T-helper 17 cell (primary cell): ENCODE measurements around the gene MTIF2. TPM values are rescaled to one million over a fixed set of nuclear protein-coding genes. Genes with fewer than 3 reads are reported as not detected.
"Not testable (repeated sequence)": the region's sequence is repeated elsewhere in the genome, so short reads cannot be mapped to it uniquely, and the experiment has no call there.

Experiments
- ATAC-seq: fragments of 150-1000 bp; cut with Tn5 transposase; 2 replicates; pipeline ENCODE4 v1.10.0; 2021; ENCODE audit warnings: mild to moderate bottlenecking, moderate library complexity
- DNase-seq, 3 donors: peaks; one replicate each; pipeline versions ENCODE4 v3.0.0 to v3.0.0-alpha.2; 2020 to 2021
- H3K9me3 ChIP-seq: one replicate; pipeline ENCODE4 v1.7.0; 2013; ENCODE audit warnings: low read length, mild to moderate bottlenecking; ENCODE audit not compliant: control insufficient read depth, poor library complexity, severe bottlenecking
- H3K27ac Mint-ChIP-seq: one replicate; pipeline ENCODE4 v1.8.0; 2022; ENCODE audit warnings: mild to moderate bottlenecking, moderate library complexity, mixed read lengths
- H3K27me3 Mint-ChIP-seq: one replicate; pipeline ENCODE4 v1.8.0; 2022; ENCODE audit warnings: mixed read lengths
- H3K36me3 Mint-ChIP-seq: one replicate; pipeline ENCODE4 v1.8.0; 2022; ENCODE audit warnings: low read depth, mixed read lengths
- H3K4me1 Mint-ChIP-seq: one replicate; pipeline ENCODE4 v1.8.0; 2022; ENCODE audit warnings: mild to moderate bottlenecking, mixed read lengths
- H3K4me3 Mint-ChIP-seq: one replicate; pipeline ENCODE4 v1.8.0; 2022; ENCODE audit warnings: mild to moderate bottlenecking, moderate library complexity, mixed read lengths
- total RNA-seq, 4 donors: library from RNA in 2 of 4; stranded (reverse) in 2 of 4; gene quantifications; one replicate each; pipeline ENCODE4 v1.2.3 and lab custom pipeline; 2022 to 2026

The MTIF2 gene
- total RNA-seq (10 to 100 TPM; 16.8 to 18.7 TPM), total RNA-seq (lab: John Stamatoyannopoulos, UW) (34.7 to 64.5 reads per million in 2 donors)

GRCh38 chr2:55268907-55269644 is at the start of gene MTIF2:
MTIF2 (minus strand) TSS chr2:55269231; CDS start chr2:55263858, 5,373 bp downstream.
- peak; percentile 90 for ATAC-seq
- H3K4me3 Mint-ChIP-seq, result peak within 1 kb of the TSS; percentile 95

GRCh38 chr2:55314985-55315384 is 46.0 kb upstream of the MTIF2 start:
- ATAC-seq (no peak), DNase-seq (no peak)
- H3K4me1 Mint-ChIP-seq, result no peaks in the 10 kb centered on the region
- H3K27me3 Mint-ChIP-seq, result no peaks in the 10 kb centered on the region
- peaks cover 3% of the 10 kb centered on the region for H3K36me3 Mint-ChIP-seq
- no peaks in the 10 kb centered on the region for H3K9me3 ChIP-seq
- H3K27ac Mint-ChIP-seq, result no peak overlapping the region
- no peak overlapping the region for H3K4me3 Mint-ChIP-seq

More at GRCh38 chr2:55268907-55269644, at the start of gene MTIF2:
- Mint-ChIP-seq H3K27ac (peak within 1 kb of the TSS; percentile 99), H3K36me3 (peaks cover 2% of the 10 kb centered on the region), H3K27me3 (no peaks in the 10 kb centered on the region), H3K4me1 (peaks cover 20% of the 10 kb centered on the region)
- H3K9me3 ChIP-seq, result no peaks in the 10 kb centered on the region
- DNase-seq, result peak; percentile 74 to 79 (median 74)

GRCh38 chr2:55311444-55311870 is 42.4 kb upstream of the MTIF2 start:
- no peaks in the 10 kb centered on the region for H3K27me3 Mint-ChIP-seq
- no peaks in the 10 kb centered on the region for H3K4me1 Mint-ChIP-seq
- H3K36me3 Mint-ChIP-seq, result peaks cover 6% of the 10 kb centered on the region
- H3K4me3 Mint-ChIP-seq, result no peak overlapping the region
- H3K27ac Mint-ChIP-seq, result no peak overlapping the region
- ATAC-seq (peak; percentile 63), DNase-seq (no peak)
- H3K9me3 ChIP-seq, result no peaks in the 10 kb centered on the region

- no peak for DNase-seq
- H3K27me3 Mint-ChIP-seq, result no peaks in the 10 kb centered on the region
- H3K36me3 Mint-ChIP-seq, result peaks cover 6% of the 10 kb centered on the region
- no peak overlapping the region for H3K4me3 Mint-ChIP-seq
- no peak for ATAC-seq
- no peaks in the 10 kb centered on the region for H3K4me1 Mint-ChIP-seq
- no peaks in the 10 kb centered on the region for H3K9me3 ChIP-seq
- H3K27ac Mint-ChIP-seq, result no peak overlapping the region
These were observed 40.4 kb upstream of the MTIF2 start for GRCh38 chr2:55309446-55309845.

- peak overlapping the region; percentile 45 for H3K4me3 Mint-ChIP-seq
- no peak overlapping the region for H3K27ac Mint-ChIP-seq
- no peaks in the 10 kb centered on the region for H3K36me3 Mint-ChIP-seq
- ATAC-seq, result no peak
- peaks cover 7% of the 10 kb centered on the region for H3K4me1 Mint-ChIP-seq
- H3K27me3 Mint-ChIP-seq, result no peaks in the 10 kb centered on the region
- no peaks in the 10 kb centered on the region for H3K9me3 ChIP-seq
- DNase-seq, result no peak
These were observed 33.2 kb upstream of the MTIF2 start for GRCh38 chr2:55302241-55302640.

GRCh38 chr2:55301277-55301676 is 32.2 kb upstream of the MTIF2 start:
- H3K36me3 Mint-ChIP-seq, result no peaks in the 10 kb centered on the region
- no peak overlapping the region for H3K4me3 Mint-ChIP-seq
- no peaks in the 10 kb centered on the region for H3K9me3 ChIP-seq
- peaks cover 7% of the 10 kb centered on the region for H3K4me1 Mint-ChIP-seq
- H3K27ac Mint-ChIP-seq, result no peak overlapping the region
- no peaks in the 10 kb centered on the region for H3K27me3 Mint-ChIP-seq
- DNase-seq (no peak), ATAC-seq (no peak)

GRCh38 chr2:55296393-55296792 is 27.4 kb upstream of the MTIF2 start:
- H3K36me3 Mint-ChIP-seq, result no peaks in the 10 kb centered on the region
- H3K9me3 ChIP-seq, result no peaks in the 10 kb centered on the region
- DNase-seq, result no peak
- no peak overlapping the region for H3K27ac Mint-ChIP-seq
- no peaks in the 10 kb centered on the region for H3K27me3 Mint-ChIP-seq
- H3K4me1 Mint-ChIP-seq, result peaks cover 4% of the 10 kb centered on the region
- no peak overlapping the region for H3K4me3 Mint-ChIP-seq
- no peak for ATAC-seq

GRCh38 chr2:55283083-55283482 is 14.1 kb upstream of the MTIF2 start:
- ATAC-seq, result no peak
- no peaks in the 10 kb centered on the region for H3K9me3 ChIP-seq
- peak overlapping the region; percentile 90 for H3K4me3 Mint-ChIP-seq
- no peaks in the 10 kb centered on the region for H3K27me3 Mint-ChIP-seq
- peaks cover 10% of the 10 kb centered on the region for H3K4me1 Mint-ChIP-seq
- H3K36me3 Mint-ChIP-seq, result no peaks in the 10 kb centered on the region
- H3K27ac Mint-ChIP-seq, result peak overlapping the region; percentile 89
- DNase-seq, result no peak

- Mint-ChIP-seq H3K36me3 (no peaks in the 10 kb centered on the region), H3K27ac (peak overlapping the region; percentile 89), H3K4me3 (peak overlapping the region; percentile 90)
These were observed 13.3 kb upstream of the MTIF2 start for GRCh38 chr2:55282110-55282917.

GRCh38 chr2:55280851-55281546 is 12.0 kb upstream of the MTIF2 start:
- not testable (repeated sequence) for ATAC-seq, H3K9me3 ChIP-seq, H3K4me1 Mint-ChIP-seq, H3K36me3 Mint-ChIP-seq, H3K27ac Mint-ChIP-seq, DNase-seq, H3K27me3 Mint-ChIP-seq
- peak overlapping the region; percentile 43 for H3K4me3 Mint-ChIP-seq

More at GRCh38 chr2:55282110-55282917, 13.3 kb upstream of the MTIF2 start:
- no peaks in the 10 kb centered on the region for H3K27me3 Mint-ChIP-seq
- ATAC-seq (peak; percentile 99), DNase-seq (peak; percentile 75 to 77 (median 77))
- no peaks in the 10 kb centered on the region for H3K9me3 ChIP-seq
- peaks cover 10% of the 10 kb centered on the region for H3K4me1 Mint-ChIP-seq

- H3K4me3 Mint-ChIP-seq, H3K9me3 ChIP-seq, DNase-seq, H3K4me1 Mint-ChIP-seq, H3K27ac Mint-ChIP-seq, H3K36me3 Mint-ChIP-seq, H3K27me3 Mint-ChIP-seq, ATAC-seq: not testable (repeated sequence)
These were observed 10.9 kb upstream of the MTIF2 start for GRCh38 chr2:55279859-55280424.

- not testable (repeated sequence) for H3K9me3 ChIP-seq, H3K4me3 Mint-ChIP-seq, H3K36me3 Mint-ChIP-seq, H3K27ac Mint-ChIP-seq, H3K4me1 Mint-ChIP-seq, H3K27me3 Mint-ChIP-seq, ATAC-seq, DNase-seq
These were observed 10.3 kb upstream of the MTIF2 start for GRCh38 chr2:55279214-55279835.
